GM19397 (cell line): Measurements from ENCODE around the gene STAMBPL1.
A peak's percentile ranks its signal among the peaks of the same experiment; 100 is the strongest.
"Not testable (repeated sequence)": the region's sequence is repeated elsewhere in the genome, so short reads cannot be mapped to it uniquely, and the experiment has no call there.

Source experiments
- ATAC-seq: cut with Tn5 transposase; IDR thresholded peaks from one replicate; pipeline ENCODE4 v1.9.1; 2021; ENCODE audit warnings: mild to moderate bottlenecking, moderate library complexity; ENCODE audit not compliant: unreplicated experiment

Gene STAMBPL1

DNA sequence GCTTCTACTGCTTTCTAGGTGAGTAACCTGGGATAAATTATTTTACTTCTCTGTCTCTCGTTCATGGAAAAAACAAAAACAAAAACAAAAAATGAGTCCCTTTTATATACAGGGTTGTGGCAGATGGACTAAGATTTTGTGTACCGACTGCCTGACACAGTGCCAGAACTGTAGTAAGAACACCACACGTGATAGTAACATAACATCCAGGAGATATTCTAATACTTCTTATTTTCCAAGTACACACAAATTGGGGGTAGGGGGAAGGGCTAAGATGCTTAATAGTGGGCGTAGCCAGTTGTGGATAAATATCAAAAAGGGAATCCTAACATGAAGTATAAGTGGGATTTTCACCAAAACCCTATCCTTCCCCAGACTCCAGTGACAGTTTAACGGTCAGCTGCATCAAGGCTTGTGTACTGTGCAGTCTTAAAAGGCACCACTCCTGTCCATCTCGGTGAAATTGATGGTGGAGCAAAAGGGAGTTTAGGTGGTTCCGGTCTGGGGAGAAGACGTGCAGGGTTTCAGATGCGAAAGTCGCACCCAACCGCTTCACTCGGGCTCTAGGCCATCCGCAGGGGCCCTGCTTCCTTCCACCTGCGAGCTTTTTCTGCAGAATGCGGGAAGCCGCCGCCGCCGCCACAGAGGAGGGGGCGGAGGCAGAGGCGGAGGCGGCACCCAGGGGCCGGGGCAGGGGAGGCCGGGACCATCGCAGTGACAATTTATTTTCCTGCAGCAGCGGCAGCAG, at the start of gene STAMBPL1:
TSS of gene STAMBPL1 (plus strand) at position 712 of the 748 bp plus-strand sequence. CDS start 21,464 bp downstream, outside the sequence.
- peak; percentile 59 for ATAC-seq

DNA sequence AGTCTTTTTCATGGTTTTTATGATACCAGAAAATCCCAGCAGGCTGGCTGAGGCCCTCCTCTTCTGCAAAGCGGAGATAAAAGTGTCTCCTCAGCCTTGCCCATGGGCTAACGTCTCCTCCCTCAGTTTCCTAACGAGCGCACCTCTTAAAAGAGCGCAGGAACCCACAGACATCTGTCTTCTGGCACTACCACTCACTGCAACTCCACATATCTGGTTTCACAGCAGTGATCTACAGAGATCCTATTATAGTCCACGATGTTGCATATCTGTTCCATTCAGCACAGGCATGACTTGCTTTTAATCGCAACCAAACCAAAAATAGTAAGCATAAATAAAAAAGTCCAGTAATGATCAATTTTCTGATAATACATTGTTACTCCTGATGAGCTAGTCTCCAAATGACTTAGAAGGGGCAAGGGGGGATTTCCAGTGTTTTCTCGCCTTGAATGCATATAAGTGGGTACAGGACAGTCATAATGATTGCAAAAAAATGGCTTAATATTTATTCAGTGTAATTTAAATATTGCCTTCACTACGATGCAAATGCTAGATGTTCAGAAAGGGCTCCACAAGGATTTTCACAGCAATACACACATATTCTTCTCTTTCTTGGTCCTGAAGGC, 49.3 kb upstream of the STAMBPL1 start:
- ATAC-seq = no peak

DNA sequence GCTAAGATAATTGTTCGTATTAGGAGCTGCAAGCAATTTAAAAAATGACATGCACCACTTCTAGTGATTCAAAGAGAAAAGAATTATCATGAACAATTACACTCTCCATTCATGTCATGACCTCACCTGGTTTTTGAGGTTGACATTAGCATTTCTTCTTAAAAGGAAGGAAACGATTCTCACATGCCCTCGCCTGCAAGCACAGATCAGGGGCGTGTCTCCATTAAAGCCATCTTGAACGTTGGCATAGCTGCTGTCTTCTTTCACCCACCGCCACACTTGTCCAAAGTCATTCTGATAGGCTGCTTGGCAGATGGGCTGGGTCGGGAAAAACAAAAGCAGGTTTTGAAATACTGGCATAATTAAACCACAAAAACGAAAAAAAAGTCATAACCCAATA, 48.3 kb upstream of the STAMBPL1 start:
- no peak for ATAC-seq

DNA sequence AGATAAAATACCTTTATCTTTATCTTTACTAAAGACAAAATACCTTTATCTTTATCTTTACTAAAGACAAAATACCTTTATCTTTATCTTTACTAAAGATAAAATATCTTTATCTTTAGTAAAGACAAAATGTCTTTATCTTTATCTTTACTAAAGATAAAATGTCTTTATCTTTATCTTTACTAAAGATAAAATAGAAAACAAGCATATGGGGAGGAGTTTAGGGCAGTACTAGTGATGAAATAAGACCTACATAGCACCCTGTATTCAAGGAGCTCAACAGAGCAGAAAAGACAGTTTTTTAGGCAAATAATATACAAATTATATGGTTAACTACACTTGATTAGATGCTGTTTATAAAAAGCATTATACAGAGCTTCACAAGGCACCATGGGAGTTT, 47.7 kb upstream of the STAMBPL1 start:
- no peak for ATAC-seq

DNA sequence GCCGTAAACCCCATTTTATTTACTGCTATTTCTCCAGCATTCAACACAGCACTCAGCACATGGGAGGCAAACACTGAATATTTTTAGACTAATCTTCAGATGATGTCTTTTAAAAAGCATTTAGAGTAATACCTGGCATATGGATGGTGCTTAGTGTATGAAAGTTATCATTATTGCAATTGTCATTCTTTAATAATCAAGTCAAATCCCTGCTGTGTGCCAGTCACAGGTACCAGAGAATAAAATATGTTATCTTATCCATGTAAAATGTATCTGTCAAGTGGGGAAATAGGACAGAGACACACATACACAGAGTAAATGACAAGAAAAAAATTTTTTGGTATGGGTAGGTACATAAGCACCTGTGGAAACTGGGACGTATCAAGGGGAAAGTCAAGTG, 46.9 kb upstream of the STAMBPL1 start:
- ATAC-seq = no peak

DNA sequence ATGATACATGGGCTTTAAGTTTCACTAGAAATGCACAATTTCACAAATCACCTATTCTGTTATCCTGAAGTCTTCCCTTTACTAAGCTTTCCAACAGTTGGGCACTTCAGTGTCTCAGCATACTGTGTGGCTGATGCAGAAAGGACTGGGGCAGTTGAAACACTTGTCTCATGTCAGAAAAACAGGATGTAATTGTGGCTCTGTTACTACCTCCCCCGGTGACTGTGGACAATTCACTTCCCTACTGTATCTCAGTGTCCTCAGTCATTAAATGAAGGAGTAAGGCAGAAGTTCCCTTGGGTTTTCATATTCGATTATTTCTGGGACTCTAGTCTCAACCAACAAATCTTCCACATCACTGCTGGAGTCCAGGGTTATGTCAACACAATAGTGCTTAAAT, 46.3 kb upstream of the STAMBPL1 start:
- ATAC-seq = no peak

DNA sequence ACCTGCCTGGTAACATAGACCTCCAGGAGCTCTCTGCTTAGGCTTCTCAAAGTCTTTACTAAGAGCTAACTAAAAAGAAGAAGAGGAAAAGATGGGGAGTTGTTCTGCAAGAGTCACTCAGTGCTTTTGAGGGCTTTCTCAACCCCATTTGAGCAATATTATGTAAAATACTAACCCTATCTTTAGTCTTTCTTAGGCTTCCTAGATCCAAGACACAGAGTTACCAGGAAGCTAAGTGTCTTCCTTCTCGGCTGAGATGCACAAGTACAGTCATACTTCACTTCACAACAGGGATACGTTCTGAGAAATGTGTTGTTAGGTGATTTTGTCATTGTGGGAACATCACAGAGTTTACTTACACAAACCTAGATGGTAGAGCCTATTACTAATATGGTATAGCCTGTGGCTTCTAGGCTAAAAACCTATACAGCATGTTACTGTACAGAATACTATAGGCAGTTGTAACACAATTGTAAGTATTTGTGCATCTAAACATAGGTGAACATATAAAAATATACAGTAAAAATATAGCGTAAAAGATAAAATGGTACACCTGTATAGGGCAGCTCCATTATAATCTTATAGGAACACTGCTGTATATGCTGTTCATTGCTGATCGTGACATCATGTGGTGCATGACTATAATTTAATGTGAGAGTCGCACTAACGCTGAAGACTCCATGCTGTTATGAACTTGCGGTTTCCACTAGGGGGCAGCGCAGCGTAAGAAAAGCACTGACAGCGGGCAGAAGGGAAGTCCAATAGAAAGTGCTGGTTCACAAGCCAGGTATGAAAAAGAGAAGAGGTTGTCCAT, 44.7 kb upstream of the STAMBPL1 start:
- peak; percentile 71 for ATAC-seq

DNA sequence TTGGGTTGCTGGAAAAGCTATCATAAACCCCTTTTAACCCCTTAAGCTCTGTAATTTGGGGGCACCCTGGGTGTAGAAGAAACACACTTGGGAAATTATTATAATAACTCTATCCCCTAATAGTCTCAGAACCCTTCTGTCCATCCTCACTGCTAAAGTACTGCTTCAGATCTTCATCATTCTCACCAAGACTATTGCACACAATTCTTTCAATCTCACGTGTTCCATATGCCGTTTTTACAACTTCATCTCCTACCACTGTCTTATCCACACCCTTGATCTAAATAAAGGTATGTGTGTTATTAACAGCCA, 44.2 kb upstream of the STAMBPL1 start:
- peak; percentile 10 for ATAC-seq

DNA sequence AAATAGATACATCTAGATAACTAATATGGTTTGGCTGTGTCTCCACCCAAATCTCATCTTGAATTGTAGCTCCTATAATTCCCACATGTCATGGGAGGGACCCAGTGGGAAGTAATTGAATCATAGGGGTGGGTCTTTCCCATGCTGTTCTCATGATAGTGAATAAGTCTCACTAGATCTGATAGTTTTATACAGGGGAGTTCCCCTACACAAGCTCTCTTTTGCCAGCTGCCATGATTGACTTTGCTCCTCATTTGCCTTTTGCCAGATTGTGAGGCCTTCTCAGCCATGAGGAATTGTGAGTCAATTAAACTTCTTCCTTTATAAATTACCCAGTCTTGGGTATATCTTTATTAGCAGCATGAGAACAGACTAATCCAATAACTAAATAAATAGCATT, 42.4 kb upstream of the STAMBPL1 start:
- not testable (repeated sequence) for ATAC-seq

DNA sequence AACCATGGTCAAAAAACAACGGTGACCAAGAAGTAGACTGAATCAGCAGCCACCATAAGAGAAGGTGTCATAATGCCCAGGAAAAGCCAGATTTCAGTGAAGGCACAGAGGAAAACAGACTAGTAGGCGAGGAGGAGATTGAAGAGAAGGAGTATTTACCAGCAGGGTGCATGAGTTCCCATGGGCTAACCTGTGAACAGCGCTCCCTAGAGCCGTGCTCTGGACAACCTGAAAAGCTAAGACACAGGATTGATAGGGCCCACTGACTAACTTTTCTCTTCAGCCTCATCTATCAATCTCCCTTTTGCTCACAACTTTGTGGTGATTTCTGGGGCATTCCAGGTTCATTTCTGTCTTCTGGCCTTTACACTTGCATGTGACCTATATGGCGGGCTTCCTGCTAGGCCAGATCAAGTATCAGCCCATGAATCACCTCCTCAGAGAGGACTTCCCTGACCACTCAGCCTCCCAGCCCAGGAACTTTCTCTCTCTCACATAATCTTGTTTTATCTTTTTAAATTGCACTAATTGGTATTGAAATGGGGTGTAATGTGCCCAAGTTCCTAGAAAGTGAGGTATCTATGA, 41.2 kb upstream of the STAMBPL1 start:
- no peak for ATAC-seq

DNA sequence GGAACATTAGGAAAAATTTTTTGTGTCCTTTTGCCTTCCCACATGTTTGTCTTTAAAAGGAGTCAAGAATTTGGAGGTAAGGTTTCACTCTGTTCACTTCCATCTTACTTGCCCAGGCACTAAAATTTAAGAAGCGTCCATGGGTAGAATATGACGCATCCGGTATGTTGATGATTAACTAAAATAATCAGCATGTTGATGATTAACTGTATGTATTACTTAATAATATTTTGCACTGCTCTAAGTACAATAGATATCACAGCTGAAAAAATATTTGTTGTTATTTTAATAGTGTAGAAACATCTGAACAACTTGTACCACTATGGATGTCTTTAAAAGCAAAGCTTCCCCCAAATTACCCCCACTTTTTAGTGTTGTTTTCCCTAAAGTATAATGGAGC, 39.9 kb upstream of the STAMBPL1 start:
- ATAC-seq = no peak

DNA sequence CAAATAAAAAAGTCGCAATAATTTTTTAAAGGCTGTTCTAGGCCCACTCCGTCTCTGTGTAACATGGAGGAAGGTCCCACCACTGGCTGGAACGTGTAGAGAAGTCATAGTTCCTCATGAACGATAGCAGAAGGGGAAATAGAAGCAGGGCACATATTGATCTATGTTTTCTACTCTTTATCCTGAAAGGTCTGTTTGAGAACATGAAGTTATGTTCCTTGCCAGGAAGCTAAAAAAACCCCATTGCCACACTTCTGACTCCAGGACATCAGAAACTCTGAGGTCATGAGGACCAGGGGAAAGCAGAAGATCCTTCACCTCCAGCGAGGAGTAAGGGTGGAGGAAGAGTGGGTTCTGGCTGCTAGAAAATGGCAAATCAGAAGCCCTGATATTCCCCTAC, 39.2 kb upstream of the STAMBPL1 start:
- ATAC-seq = no peak

DNA sequence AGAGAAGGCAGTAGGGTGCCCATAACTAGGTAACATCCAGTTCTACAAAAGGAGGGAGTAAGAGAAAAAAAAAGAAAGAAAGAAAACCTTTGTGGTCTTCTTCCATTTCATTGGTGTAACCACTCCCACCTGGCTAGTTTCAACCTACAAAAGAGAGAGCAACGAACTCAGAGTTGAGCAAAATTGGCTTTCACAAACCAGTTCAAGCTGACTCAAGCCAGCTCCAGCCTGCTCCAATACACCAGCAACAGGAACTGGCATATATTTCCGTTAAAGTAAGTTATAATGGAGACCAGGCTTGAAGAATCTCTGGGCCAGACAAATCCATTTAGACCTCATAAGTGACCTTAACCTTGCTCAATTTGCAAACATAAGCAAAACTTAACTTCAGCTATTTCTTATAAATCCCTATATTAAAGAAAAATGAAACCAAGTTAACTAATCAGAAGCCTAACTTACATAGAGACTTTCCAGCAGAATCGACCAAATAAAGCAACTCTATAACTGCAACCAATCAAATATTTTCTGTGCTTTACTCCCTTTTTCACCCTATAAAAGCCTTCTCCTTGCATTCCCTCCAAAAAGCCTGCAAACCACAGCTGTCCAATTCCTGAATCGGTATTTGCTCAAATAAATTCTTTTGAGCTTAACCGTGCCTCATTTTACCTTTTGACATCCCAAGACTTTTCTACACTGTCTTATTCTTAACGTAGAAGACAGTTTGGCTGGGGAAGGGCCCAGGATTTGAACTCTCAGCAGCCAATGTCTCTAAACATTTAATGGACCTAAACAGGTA, 38.5 kb upstream of the STAMBPL1 start:
- ATAC-seq = no peak

DNA sequence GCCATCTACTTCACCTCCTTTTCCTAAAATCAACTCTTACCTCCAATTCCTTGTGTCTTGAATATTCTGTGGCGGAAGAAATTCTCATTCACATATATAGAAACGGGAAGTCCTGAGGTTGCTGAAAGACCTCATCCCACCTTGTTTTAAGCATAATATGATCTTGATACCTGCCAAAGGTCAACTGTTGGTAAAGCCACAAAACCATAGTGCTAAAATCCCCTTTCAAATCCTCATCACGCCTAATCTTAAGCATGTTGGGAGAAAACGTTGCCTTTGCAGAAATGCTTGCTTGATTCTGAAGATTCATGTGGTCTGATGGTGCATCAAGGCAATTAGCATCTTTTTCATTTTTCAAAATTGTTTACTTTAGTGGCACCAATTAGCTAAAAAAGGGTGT, 36.9 kb upstream of the STAMBPL1 start:
- no peak for ATAC-seq

DNA sequence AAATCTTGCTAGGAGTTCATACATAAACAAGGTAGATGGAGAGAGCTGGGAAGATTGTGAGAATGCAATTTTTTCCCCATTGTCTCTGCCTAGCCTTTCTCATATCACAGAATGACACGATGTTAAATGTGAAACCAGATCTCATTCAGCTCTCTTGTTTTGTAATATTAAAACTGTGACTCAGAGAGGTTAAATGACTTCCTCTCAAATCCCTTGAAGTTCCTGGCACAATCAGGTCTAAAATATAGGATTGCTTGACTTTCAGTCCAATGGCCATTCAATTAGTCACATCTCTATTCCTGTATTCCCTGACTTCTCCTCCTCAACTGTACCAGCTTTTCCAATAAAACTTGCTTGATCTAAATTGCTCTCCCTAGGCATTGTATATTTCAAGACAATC, 31.5 kb upstream of the STAMBPL1 start:
- no peak for ATAC-seq

DNA sequence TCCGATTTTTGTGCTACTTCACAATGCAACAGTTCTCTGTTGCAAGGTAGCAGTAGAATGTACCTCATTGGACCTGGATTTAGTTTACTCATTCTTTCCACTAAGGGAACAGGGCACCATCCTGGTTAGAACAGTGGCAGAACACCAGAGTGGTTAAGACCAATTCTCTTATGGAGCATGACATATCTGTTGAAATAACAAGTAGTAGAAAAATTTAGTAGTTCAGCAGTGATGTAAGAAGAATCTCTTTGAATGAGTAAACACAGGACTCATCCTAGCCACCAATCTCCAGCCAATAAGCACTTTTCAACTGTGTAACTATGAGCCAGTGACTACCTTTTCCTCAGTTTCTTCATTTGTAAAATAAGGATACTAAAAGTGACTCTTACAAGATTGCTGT, 30.8 kb upstream of the STAMBPL1 start:
- ATAC-seq = no peak

DNA sequence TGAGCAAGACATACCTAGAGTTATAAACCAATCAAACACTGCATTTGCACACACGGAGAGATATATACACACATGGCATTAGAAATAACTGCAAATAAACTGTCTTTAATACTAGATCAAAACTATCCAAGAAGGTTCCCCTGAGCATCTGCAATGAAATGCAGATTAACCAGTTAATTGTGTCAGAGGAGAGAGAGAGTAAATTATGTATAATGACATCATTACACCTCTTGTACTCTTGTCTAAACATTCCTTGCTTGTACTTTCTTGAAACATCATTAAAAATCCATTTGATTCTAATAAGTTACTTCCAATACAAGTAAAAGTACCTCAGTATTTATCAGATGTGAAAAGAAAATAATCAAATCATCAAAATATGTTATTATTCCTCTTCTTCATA, 29.3 kb upstream of the STAMBPL1 start:
- no peak for ATAC-seq

DNA sequence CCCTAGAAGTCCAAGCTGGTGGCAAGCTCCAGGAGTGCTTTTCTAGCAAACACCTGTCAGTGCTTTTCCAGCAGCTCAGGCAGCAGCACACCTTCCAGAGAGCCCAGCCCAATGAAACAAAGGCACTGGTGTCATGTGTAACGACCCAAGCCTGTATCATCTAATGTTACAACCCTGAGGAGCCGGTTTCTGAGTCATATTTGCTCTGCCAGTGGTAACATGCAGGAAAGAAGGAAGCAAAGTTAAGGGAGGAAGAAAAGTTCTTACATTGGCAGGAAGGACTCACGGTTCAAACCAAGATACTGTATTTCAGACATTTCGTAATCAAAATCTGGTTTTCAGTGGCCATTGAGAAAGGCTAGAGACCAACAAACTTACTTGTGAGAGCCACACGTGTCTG, 28.3 kb upstream of the STAMBPL1 start, which contains the start of gene ANKRD22:
TSS of gene ANKRD22 (minus strand) at position 139 of the 400 bp plus-strand sequence. CDS start 237 bp downstream, outside the sequence.
- no peak for ATAC-seq

DNA sequence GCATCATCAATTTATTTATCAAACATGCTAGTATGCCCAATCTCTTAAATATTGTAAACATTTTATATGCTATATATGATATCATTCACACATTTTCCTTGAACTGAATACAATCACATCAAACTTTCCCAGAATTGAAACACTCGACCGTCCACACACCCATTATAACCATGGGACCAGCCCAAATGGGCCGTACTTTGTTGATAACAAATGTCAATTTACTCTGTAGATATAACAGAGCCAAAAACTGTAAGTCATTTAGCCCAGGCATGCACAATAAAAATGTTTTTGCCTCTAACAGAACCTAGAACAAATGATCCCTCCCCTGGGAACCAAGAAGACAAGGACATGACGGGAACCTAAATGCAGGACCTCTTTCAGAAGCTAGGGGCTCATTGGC, 27.7 kb upstream of the STAMBPL1 start:
- ATAC-seq = no peak

DNA sequence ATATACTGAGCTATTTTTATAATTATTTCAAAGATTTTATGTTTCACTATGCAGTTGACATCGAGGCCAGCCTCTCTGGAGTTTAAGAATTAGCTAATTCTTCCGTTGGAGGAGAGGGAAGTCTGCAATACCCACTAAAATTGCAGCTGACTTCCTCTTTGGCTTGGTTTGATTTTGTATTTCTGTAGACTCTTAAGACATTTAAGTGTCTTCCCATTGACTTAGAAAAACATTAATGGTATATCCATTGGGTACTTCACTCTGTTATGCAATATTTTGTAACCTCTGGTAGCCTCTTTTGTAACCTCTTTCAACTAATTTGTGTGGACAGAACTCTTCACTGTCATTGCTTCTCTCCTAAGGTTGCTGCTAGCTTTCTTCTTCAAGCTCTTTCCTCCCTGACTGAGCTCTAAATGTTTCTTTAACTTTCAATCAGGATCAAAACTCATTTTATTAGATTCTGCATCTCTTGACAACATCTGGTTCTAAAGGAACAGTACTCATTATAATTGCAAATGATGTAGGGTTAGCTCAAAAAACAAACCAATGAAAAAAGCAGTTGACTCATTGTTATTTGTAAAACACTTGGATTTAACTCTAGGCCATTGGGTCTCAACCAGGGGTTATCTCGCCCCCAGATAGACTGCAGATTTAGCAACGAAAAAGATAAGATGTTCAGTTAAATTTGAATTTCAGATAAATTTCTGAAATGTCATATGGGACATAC, 26.7 kb upstream of the STAMBPL1 start:
- no peak for ATAC-seq
